ENCODE measurements around the gene SBF2.
"Not testable (repeated sequence)": the region's sequence is repeated elsewhere in the genome, so short reads cannot be mapped to it uniquely, and the experiment has no call there.

Gene SBF2

DNA sequence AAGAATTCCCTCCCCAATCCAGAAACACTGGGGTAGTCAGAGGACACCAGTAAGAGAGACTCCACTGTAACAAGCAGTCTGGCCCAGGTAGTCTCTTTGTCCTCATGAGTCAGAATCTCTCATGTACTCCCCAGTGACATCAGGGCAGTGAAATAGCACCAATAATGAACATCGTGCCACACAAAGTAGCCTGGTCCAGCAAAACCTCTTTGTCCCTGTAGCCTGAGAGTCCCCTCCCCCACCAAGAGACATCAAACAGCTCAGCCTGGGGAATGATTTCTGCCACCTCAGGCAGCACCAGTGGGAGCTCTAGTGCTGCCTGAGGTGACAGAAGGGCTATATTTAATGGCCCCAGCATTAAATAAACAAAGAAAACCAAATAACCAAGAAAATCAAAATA lies 88.1 kb downstream of the SBF2 start:
- DNase-seq: no peak

DNA sequence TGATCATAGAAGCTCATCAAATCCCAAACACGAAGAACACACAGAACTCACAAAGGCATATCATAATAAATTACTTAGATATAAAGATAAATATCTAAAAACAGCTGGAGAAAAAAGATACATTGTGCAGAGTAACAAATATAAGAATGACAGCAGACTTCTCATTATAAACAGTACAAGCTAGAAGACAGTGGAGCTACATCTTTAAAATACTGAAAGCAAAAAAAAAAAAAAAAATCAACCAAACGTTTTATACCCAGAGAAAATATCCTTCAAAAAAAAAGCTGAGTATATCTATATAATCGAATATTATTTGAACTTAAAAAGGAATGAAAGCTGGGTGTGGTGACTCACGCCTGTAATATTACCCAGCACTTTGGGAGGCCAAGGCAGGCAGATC lies 90.0 kb downstream of the SBF2 start:
- DNase-seq: no peak

DNA sequence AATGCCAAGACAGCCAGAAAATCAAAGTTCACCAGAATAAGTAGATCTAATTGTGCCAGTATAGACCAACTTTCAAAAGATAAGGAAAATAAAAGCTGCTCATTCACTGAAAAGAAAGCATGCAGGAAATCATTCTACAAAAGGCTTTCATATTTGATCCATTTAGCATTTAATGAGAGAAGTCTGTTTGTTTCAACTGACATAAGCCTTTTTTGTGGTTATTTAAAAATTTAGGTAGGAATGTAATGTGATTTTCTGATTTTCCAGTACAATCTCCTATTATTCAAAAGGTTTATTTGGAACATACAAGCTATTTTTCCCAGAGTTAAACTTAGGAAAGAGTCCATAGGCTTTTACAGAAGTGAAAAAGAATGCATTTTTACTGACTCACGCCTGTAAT lies 92.7 kb downstream of the SBF2 start:
- DNase-seq: no peak

DNA sequence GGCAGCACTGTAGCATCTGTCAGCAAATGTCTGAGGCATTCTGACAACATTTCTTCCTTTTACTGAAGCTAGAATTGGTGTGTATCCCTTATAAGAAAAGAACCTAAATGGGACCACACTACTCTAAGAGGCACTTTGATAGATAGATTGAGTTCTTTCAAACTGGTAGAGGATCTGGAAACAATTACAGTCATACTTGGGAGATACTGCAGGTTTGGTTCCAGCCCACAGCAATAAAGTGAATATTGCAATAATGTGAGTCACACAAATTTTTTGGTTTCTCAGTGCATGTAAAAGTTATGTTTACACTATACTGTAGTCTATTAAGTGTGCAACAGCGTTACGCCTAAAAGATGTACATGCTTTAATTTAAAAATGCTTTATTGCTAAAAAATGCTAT lies 96.9 kb downstream of the SBF2 start:
- DNase-seq: no peak

DNA sequence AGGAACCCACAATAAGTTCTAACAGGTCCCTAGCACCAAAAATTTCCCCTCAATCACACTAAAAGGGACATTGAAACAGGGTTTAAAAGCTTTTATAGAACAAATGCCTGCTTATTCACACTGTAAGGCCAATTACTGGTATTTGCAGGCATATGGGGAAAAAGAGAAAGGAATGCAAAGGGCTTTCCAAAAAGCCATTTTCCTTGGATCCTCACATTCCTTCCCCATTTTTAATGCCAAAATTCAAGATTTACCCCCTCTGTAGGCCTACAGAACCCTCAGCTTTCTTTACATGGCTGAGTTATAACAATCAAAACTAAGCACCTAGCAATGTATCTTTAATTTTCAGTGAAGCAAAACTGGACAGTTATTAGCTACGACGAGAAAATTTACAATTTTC lies 102.0 kb downstream of the SBF2 start:
- DNase-seq: no peak

DNA sequence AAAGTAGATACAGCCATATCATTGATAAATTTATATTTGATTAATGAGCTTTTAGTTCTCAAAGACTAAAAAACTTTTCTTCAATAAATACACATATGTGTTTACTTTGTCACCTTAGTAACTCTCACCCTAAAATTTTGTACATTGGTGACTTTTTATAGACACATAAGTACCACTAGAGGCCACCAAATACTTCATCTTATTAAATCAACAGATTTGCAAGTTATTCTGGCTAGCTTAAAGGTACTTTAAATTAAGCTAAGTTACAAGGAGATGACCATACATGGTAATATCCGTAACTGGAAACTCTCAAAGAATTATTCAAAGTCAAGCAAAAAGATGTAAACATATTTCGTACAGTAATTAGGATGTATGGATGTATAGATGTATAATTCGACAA lies 112.2 kb downstream of the SBF2 start:
- no peak for DNase-seq

DNA sequence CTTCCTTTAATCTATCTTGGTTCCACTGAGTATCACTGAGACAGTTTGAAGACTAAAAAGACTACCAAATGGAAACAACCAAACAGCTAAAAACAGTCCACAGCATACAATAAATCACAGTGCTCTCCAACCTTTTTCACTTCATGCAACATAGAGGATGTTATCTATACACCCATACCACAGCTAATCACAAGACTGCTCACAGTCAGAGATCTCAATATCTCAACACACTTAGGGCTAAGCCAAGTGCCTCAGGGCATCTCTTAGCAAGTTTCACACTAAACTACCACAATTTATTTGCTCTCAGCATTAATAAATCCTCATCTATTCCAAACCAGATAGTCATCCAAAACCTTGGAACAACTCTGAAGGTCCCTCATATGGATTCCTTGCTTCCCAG lies 129.4 kb downstream of the SBF2 start:
- DNase-seq: no peak

DNA sequence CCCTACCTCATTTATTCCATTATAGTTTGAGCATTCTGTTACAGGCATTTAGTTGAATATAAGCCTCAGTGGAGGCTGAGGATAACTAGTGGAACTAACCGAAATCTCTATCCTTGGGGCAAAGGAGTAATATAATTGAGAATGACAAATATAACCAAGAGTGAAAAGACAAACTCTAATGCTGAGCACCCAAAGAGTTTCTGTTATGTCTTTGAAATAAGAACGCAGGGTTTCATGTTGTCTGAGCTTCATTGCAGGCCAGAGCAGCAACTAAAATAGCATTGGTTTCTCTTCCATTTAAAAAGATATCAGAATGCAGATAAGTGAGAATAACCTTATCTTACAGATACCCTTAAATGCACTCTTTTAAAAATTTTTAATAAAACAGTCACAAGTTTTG lies 131.8 kb downstream of the SBF2 start:
- DNase-seq: no peak

DNA sequence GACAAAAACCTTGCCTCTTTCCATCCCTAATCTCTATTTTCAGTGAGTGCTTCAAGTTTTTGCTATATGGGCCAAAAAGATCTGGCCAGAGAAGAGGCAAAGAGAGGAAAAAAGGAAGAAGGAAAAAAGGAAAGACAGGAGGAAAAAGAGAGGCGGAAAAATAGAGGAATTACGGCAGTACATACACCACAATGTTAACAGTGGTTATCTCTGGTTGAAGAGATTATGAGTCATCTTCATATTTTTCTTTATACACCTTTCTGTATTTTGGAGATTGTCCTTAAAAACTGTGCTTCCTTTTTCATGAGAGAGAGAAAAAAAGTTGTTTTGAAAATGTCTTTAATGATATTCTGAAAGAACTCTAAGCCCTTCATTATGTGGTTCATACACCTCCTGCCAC lies 133.7 kb downstream of the SBF2 start:
- DNase-seq: no peak

DNA sequence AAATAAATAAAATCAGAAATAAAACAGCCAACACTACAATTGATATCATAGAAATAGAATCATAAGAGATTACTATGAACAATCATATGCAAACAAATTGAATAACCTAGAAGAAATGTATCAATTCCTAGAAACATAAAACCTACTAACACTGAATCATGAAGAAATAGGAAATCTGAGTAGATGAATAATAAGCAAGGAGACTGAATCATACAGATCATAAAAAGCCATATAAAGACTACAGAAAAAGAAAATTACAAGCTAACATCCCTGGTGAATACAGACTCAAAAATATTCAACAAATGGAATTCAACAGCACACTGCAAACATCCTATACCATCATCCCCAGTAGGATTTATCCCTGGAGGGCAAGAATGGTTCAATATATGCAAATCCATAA lies 135.6 kb downstream of the SBF2 start:
- DNase-seq: no peak

DNA sequence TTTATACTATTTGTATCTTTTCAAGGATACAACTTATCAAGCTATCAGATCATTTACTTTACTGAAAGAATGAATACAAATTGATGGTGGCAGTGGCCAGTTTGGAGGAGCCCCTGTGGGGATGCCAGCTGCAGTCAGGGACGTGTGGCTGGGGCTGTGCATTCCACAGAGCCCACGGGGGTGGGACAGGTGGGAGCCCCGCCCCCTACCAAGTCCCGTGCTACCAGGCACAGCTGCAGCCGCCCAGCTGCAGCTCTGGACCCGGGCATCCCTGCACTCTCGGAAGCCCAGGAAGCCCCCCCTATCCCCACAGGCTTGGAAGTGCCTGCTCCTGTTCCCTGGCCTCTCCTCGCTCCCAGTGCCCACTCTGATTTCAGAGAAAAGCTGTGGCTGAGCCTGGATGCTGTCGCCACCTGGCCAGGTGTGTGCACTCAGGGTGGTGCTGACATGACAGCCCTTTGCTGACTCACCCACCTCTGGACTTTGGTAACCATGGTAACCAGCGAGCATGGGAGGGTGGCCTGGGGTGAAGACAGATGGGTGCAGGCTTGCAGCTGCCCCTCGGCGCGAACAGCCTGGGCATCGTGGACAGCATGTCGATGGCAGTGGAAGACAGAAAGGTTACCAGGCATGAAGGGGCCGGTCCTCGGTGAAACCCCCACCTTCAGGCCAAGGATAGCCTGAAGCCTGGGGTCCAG lies 138.1 kb downstream of the SBF2 start:
- DNase-seq: no peak

DNA sequence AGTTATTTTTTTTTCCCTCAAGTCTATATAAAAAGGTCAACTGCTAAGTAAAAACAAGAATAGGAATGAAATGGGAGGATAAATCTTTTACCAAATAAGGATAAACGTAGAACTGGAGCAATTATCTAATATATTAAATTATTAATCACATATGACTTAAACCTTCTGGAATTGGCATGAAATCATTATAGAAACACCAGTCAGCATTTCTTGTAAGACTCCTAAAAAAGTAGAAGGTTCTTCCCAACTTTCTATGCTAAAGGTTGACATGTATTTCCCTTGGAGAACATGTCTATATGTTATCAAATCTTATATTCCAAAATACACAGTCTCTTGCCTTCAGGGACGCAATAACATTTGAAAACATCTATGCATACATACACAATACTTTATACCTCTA lies 143.2 kb downstream of the SBF2 start:
- DNase-seq: no peak

DNA sequence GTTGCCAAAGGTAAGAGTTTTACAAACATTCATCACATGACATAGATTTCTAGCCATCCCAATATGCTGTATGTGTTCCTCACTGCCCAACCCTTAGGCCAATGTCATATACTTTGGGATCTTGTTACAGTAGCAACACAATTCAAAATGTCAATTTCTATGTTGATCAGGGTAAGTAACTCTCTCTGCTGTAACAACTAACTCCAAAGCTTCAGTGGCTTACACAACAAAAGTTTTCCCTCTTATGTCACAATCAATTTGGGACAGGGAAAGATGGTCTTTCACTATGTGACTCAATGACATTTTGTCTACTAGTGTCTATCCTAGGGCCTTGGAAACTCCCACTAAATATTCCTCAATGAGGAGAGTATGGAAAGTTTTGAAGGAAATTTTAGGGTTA lies 144.5 kb downstream of the SBF2 start:
- no peak for DNase-seq

DNA sequence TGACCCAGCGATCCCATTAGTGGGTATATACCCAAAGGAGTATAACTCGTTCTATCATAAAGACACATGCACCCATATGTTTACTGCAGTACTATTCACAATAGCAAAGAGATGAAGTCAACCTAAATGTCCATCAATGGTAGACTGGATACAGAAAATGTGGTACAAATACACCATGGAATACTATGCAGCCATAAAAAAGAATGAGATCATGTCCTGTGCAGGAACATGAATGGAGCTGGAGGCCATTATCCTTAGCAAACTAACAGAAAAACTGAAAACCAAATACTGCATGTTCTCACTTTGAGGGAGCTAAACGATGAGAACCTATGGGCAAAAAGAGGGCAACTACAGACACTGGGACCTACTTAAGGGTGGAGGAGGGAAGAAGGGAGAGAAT lies 146.8 kb downstream of the SBF2 start:
- DNase-seq: no peak

DNA sequence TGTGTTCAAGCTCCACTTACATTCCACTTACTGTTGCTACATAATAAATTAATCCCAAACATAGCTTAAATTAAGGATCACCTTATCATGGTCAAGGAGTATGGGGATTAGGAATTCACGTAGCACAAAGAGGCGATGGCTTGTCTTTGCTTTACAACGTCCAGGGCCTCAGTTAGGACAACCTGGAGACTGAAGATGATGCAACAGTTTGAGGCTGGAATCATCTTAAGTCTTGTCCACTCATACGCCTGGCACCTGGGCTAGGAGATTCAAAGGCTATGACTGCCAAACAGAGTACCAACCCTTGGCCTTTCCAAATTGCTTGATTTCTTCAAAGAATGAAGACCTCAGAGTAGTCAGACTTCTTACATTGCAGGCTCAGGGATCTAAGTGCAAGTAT lies 149.1 kb downstream of the SBF2 start:
- DNase-seq: no peak

DNA sequence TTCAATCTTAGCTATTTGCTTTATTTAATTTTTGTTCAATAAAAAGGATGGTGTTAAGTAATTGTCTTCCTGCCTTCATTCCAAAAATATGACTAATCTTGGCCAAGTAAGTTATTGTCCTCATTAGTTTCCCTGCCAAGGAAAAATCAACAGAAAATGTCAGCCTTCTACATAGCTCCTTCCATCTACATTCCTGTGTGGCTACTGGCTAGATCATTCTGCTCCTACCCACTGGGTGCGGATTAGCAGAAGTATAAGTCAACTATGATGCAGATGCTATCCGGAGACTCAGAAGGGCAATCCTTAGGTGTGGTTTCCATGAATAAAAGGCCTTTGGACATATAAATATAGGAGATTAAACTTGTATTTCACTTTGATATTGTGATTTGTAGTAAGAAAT lies 154.4 kb downstream of the SBF2 start:
- DNase-seq: no peak

DNA sequence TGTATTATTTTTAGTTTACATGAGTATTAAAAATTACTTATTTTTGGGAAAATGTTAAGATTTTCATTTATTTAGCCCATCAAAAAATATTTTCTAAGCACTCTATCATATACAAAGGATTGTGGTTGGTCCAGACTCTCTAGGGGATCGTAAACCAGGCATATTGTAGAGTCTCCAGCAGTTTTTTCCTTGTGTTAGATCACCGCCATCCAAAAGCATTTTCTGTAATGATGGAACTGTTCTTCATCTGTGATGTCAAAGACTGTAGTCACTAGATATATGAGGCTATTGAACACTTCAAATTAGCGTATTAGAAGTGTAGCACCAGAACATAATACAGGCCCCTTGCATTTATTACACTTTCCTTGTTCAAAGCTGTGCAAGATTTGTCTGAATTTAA lies 154.9 kb downstream of the SBF2 start:
- DNase-seq: no peak

DNA sequence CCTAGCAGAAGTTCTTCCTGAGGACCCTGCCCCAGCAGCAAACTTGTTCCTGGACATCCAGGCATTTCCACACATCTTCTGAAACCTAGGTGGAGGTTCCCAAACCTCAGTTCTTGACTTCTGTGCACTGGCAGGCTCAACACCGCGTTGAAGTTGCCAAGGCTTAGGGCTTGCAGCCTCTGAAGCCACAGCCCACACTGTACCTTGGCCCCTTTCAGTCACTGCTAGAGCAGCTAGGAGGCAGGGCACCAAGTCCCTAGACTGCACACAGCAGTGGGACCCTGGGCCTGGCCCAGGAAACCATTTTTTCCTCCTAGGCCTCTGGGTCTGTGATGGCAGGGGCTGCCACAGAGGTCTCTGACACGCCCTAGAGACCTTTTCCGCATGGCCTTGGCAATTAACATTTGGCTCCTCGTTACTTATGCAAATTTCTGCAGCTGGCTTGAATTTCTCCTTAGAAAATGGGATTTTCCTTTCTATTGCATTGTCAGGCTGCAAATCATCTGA lies 159.0 kb downstream of the SBF2 start:
- no peak for DNase-seq

DNA sequence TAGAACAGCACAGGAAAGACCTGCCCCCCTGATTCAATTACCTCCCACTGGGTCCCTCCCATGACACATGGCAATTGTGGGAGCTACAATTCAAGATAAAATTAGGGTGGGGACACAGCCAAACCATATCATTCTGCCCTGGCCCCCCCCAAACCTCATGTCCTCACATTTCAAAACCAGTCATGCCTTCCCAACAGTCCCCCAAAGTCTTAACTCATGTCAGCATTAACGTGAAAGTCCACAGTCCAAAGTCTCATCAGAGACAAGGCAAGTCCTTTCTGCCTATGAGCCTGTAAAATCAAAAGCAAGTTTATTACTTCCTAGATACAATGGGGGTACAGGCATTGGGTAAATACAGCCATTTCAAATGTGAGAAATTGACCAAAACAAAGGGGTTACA lies 159.8 kb downstream of the SBF2 start:
- DNase-seq: not testable (repeated sequence)

DNA sequence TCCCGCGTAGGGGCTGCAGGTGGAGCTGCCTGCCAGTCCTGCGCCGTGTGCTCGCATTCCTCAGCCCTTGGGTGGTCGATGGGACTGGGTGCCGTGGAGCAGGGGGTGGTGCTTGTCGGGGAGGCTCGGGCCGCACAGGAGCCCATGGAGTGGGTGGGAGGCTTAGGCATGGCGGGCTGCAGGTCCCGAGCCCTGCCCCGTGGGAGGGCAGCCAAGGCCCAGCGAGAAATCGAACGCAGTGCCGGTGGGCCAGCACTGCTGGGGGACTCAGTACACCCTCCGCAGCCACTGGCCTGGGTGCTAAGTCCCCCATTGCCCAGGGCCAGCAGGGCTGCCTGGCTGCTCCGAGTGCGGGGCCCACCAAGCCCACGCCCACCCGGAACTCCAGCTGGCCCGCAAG lies 160.8 kb downstream of the SBF2 start:
- not testable (repeated sequence) for DNase-seq

DNA sequence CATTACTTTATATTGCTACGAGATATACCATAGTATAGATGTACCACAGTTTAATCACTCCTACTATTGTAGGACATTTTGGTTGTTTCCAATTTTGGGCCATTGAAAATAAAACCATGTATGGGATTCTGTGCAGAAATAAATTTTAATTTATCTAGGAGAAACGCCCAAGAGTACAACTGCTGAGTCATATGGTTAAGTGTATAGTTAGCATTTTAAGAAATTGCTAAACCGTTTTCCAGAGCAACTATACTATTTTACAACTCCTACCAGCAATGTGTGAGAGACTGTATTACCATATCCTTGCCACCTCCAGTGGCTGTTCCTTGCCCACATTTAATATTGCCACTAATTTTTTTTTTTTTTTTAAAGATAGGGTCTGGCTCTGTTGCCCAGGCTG lies 163.1 kb downstream of the SBF2 start:
- no peak for DNase-seq

DNA sequence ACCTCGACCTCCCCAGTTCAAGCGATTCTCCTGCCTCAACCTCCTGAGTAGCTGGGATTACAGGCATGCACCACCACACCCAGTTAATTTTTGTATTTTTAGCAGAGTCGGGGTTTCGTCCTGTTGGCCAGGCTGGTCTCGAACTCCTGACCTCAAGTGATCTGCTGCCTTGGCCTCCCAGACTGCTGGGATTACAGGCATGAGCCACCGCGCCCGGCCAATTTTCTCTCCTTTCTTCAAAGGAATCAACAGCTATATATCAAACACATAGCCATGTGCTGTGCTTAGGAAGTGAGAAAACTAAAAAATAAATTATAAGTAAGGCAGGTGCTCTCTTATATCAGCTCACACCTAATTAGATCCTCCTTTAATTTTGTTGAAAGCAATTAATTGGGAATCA lies 164.8 kb downstream of the SBF2 start:
- DNase-seq: not testable (repeated sequence)

DNA sequence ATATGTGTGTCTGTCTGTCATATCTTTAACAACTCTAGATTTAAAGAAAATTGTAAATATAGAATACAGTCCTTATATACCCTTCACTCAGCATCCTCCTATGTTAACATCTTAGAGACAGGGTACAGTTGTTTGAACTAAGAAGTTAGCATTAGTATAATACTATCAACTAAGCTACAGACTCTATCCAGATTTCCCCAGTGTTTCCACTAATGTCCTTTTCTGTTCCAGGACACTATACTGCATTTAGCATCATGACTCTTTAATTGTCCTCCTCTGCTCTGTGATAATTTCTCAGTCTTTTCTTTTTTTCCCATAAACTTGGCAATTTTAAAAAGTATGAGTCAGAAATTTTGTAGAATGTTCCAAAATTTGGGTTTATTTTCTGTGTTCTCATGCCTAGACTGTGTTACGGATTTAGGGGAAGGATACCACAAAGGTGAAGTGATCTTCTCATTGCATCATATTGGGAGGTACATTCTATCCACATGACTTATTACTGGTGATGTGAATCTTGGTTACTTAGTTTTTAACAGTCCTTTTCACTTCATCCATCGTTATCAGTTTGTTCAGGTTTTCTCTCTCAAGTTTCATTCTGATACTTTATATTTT lies 168.4 kb downstream of the SBF2 start:
- no peak for DNase-seq

Measured in nucleus accumbens (tissue), 56 donors.